CD4-positive, alpha-beta T cell treated with Interleukin-4 for 4 hours (primary cell): ENCODE measurements around the gene SELENOK.

Experiments
- DNase-seq: peaks from one replicate; pipeline ENCODE4 v3.0.0-alpha.2; 2020

Gene SELENOK

DNA sequence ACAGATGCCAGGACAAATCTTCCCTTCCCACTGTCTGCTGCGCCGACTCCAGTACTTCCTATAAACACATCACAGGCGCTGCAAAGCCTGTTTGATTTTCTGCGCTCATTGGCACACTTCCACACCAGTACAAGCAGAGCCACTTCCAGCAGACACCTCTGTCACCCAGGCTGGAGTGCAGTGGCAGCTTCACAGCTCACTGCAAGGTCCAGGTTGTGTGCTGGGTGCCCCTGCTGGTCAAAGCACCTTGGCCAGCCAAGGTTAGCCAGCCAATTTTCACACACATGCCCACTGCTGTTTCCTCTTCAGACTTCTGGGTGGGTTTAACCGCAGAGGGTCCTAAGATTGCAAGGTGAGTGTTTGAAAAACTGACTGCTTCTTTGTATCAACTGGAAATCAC is 50.4 kb downstream of the SELENOK start:
- no peak for DNase-seq

- DNase-seq = no peak
Observed at GRCh38 chr3:53837331-53837730, 54.3 kb downstream of the SELENOK start.

- DNase-seq = no peak
Observed at GRCh38 chr3:53836084-53836872, 55.4 kb downstream of the SELENOK start.

DNA sequence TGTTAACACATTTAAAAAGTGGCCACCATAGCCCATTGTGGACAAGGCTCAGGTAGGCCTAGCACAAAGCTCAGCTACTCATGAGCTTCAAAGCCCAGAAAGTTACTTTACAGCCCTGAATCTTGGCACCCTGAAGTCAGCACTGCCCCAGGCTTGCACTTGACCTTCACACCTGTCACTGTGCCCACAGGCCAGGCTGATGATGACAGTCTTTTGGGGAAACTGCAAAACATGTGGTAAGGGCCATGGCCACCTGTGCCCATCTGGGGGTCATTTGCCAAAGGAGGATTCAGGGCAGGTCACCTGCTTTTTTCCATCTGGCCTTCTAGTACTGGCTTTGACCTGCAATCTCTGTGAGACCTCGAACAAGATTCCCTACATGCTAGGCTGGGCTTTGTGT is 56.4 kb downstream of the SELENOK start:
- no peak for DNase-seq

- no peak for DNase-seq
Observed at GRCh38 chr3:53834429-53835095, 57.1 kb downstream of the SELENOK start.
